GM18907 (cell line): ENCODE measurements around the gene ATP8B4.

Experiments
- ATAC-seq: cut with Tn5 transposase; IDR thresholded peaks from one replicate; pipeline ENCODE4 v1.9.1; 2021; ENCODE audit warnings: mild to moderate bottlenecking, moderate library complexity; ENCODE audit not compliant: unreplicated experiment

The ATP8B4 gene

DNA sequence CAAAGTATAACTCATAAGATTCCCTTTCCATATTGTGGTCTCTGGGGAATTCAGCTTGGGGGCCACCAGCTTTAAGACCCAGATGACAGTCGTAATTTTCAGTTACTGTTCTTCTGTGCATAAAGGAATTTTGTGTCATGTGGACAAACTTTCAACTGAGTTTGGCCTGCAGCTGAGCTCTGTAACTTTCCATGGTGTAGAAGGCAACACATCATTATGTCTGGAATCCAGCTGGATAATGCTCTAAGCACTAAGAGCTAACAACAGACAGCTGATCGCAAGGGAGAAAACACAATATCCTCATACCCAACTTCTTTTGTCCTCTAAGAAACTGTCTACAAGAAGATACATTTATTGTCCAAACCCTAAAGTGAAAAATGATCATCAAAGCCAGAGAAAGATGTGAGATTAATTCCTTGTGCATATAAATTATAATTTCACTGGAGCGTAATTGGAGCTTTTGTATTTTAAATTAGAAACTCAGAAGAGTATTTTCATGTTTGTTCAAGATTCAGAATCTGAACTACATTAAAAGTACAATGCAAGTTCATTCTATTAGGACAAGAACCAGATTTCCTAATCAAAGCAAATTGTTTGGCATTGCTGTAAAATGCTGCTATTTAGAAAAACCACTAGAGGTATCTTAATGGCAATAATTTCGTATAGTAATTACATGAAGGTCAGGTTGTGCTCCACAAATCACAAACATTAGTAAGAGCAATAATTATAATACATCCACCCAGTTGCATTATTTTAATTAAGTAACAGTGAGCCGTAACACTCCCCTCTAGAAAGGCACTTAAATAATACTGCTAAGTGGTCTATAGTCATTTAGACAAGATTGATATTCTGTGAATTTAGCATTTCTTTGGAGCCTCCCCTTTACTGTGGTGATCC, 218.8 kb downstream of the ATP8B4 start:
- ATAC-seq: no peak

DNA sequence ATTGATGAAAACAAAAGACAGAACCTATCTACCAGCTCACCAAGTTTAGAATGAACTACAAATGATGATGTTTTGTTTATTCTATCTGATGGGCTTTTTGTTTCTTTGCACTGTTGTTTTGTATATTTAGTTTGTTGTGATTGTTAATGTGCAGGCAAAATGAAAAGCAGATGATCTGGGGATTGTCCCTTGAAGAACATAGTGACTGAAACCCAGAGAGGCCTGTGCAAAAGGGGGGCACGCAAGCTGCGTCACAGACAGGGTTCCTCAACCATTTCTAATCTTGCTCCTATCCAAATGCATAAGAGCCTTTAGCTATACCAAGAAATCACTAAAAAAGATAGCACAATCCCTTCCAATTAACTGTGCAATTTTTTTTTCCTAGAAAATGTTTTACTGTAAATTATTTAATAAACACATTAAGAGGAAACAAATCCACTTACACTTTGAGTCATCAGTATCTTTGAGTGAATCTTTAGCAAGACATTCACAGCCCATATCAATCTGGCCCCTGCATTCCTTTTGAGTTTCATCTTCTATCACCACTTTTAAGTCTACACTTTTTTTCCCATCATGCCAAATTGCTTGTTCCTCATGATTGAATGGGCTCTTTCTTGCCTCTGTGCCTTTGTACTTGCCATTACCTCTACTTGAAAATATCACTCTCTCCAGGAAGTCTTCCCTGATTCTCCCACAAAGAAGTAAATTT, 220.3 kb downstream of the ATP8B4 start:
- ATAC-seq: no peak

DNA sequence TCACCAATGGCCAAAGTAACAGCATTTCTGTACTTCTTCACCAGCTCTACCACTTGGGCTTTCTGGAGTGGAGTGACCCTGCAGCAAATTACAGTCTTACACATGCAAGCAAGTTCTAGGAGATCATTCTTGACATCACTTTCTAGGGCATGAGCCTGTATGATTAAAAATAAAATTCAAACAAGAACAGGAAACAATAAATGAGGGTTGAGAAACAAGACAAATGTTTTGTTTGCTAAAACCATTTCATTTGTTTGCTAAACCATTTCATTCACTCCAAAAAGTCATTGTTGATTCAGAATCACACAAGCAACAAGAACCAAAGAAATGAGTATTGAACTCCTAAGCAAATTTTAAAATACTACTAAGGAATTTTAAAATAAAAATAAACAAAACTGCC, 220.9 kb downstream of the ATP8B4 start:
- ATAC-seq: no peak

DNA sequence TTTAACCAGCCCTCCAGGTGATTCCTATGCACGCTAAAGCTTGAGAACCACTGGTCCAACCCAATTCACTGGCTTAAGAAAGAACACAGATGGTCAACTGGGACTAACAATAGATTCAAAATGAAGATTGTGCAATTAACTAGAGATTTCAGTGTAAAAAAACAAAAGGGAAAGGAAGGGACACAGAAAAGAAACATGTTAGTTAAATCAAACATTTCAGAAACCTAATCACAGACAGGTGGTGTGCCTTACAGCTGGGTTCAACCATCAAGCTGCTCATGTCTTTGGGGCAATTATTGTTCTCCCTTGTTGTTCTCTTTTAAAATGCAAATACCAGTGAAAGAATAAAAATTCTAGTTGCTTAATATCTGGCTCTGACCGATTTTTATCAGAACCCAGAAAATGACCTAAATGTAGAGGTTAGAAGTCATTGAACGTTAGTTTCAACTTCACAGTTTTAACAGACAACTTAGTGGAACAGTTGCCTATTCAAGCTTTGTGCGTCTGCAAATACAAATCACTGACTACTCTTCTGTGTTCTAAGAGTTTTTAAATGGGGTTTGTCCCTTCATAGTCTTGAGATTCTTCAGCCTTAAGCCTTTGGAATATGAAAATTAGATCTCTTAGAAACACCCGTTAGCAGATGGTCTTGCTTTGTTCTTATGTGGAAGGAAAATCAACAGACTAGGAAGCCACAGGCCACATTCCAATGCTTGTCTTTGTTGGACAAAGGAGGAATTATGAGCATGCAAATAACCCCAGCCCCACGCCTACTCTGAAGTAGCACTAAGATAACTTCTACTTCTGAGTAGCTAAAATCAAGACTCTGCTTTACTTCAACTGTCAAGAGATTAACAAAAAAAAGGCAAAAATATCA, 223.4 kb downstream of the ATP8B4 start:
- no peak for ATAC-seq

DNA sequence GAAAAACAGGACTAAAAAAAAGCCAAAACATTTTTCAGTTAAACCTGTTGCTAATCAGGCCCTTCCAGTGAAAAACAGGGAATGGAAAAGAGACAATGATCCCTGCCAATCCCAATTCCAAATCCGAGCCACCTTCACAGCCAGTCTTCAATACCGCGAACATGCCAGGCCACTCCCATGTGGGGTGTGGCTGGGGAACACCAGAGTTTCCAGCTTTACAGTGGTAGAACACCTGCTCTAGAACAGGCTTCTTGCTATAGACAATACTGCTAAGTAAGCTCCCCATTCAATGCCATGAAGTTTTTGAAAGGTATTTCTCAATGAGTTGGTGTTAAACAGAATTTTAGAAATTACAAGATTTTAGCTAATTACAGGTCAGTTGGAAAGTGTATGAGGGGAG, 228.3 kb downstream of the ATP8B4 start:
- no peak for ATAC-seq

DNA sequence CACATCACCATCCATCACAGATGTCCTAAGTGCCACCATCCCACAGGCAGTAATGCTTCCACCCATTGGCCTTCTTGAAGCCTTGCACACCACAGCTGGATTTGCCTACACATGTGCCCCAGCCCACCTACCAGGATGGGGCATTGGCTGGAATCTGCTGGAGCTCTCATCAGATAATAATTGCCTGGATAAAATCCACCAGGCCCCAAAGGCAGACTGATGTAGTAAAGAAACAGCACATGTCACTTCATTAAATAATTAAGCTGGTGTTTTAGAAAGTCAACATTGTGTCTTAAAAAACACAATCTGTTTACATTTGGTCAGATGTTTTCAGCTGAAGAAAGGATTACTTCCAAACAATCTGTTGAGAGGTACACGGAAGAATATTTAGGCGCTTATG, 229.5 kb downstream of the ATP8B4 start:
- ATAC-seq: no peak

DNA sequence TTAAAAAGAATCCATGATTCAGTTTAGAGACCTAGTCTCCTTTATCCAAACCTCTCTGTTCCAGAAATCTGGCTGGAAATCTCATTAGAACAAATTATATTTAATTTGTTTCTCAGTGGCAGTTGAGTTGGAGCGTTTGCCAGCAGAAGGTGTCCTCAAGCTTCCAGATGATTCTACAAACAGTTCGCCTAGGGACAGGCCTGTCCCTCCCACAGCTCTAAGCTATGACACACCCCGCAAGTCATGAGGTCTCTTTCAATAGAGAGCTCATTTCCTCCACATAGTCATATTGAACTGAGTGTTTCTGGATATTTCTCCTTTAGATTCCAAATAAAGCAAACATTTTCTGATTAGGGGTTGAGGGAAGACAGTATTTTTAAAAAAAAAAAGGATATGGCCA, 230.3 kb downstream of the ATP8B4 start:
- ATAC-seq: no peak

DNA sequence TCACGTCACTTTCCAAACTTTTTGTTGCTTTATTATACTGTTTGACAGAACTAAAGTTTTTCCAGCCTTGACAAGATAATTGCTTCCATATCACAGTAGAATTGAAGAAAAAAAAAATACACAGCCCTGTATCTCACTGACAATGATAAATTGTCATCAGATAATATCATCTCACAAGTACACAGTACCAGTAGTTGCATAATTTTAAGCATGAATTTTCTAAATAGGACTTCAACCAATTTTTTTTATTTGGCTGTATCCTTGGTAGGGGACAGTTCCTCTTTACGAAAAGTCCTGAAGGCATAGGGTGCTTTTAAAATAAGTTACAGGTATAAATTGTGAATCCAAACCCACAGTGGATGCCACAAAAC, 230.7 kb downstream of the ATP8B4 start:
- ATAC-seq: no peak

DNA sequence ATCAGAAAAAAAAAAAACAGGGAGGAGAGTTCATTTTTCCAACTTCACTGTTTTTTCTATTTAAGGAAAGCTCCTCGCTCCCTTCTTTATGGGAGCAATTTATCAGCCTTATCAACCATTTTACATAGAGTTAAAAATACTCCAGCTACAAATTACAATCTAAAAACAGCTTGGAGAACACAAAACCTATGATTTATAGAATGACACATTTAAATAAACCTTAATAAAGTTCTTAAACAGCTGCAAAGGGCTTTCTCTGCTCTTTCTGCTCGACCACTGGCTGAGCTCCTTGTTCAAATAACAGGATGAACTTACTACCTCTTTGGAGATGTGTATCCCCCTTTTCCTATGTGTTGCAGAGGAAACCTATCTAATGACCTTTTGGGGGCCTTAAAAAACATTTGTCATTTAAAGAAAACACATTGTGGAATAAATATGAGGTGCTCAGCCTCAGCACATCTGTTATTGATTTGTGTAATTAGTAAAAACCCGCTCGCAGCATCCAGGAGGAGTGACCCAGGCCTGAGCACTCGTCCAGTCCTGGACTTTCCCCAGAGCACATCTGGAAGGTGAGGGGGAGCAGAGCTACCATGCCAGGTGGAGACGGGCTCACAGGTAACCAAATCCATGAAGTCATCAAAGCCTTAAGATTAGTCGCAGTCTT, 231.2 kb downstream of the ATP8B4 start:
- ATAC-seq: no peak

DNA sequence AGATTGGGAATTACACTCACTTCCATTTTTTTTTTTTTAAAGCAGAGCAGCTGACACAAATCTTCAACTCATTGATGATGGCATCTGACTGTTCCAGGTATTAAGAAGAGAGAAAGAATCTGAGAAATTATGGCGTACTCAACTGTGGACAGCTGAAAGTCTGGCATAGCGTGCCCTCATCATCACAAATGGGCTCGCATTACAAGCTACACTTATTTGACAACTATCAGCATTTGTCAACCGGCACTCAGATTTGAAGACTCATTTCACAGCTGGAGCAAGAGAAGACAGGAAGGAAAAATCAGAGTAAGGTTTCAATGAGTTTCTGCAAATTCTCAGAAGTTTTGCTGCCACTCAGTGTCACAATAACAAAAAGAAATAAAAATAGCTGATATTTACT, 235.9 kb downstream of the ATP8B4 start:
- ATAC-seq: no peak

DNA sequence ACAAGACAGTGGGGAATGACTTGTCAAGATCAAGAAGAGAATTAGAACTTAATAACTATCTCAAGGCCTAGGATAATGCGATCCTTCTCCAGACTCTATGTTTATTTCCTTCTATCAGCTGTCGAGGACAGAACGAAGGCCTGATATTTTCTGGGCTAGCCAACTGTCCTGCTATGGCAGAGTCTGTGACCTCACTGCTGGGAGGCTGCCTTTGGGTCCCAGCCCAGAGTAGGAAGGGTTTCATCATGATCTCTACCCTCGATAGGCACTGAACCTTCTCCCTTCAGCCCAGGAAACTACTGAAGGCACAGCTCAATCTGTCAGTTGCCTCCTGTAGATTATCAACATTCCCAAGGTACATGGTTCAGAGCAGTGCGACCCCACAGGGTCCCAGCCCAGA, 237.2 kb downstream of the ATP8B4 start:
- no peak for ATAC-seq

DNA sequence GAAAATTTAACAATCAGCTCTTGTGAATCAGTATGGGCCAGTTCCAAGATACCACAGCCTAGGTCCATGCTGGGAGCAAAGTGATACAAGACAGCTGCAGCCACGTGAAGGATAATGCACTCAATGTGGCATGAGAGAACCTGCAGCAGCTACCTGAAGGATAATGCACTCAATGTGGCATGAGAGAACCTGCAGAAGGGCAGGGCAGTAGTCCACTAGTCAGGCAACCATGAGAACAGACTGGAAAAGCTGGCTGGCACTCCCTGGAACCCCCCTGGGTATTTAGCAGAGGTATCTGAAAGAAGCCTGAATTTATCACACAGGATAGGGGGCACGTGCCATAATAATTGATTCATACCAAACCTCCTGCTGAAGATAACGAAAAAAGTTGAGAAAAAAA, 237.6 kb downstream of the ATP8B4 start:
- no peak for ATAC-seq

DNA sequence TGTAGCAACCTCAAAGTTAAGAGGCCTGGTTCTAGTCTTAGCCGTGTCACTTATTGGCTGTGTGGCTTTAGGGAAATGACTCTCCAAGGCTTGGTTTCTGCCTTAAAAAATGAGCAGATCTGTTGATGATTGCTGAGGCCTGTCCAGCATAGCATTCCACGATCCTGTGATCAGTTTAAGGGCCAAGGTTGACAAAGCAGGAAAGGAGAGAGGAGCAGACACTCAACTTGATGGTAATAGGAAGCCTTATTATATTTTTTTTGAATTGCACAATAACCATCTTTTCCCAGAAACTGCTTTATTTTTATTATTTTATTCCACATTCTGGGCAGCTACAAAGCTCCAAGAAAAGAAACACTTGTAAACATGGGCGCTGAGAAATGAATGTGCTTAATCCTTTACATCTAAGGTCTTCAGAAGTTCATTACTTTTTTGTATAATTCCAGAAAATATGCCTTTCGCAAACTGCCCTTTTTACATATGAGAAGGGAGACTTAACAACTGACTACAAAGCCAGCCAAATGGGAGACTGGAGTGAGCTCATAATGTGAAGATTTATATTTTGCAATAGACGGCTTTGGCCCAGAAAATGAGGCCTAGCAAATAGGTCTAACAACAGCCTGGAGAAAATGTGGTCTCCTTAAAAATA, 241.0 kb downstream of the ATP8B4 start:
- no peak for ATAC-seq

DNA sequence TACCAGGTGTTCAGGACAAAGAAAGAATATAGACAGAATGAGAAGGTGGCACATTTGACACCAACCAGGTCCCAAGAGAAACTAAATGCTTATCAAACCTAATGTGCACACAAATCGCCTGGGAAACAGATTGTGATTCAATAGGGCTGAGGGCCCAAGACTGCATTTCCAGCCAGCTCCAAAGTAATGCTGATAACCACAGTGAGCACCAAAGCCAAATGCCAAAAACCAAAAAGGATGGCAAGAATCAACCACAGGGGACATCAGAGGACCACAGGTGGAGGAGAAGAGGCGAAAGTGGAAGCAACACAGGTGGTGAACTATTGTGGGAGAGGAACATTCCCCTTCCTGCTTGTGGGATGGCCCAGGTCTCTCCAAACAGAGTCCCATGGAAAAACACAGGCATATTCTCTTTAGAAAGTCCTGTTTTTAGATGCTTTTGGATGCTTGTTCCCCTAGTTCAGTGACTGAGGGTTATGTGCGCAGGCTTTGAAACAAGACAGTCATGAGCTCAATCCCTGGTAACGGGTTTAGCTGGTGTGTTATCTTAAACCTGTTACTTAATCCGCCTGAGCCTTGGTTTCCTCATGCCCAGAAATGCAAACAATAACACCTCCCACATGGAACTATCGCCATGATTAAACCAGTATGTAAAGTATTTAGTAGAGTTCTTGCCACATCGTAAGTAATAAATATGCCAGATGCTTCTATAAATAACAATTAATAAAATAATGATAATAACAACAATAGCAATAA, 241.7 kb downstream of the ATP8B4 start:
- ATAC-seq: no peak

DNA sequence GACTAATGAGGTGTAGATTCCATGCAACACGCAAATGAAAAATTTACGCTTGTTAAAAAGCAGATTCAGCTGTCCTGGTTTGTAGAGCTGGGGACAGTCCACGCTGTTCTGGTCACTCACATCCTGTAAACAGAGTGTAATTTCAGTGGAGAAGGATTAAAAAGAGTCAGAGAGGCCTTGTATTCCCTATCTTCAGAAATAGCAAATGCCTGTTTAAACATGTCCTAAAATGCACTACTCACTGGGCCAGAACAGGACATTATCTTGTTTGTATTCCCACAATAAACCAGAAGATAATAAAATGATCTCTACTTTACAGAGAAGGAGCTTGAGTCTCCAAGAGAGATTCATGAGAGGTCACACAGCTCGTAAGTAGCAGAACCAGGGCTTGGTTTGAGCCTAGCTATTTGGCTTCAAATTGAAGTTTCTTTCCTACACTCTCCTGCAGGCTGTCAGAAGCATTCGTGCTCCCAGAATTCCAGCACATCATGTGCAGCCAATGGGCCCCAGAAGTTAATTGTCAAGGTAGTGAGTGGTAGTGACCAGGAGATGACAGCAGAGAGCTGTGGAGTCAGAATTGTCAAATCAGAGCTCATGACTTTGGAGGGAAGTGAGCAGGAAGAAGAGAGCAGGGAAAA, 242.5 kb downstream of the ATP8B4 start:
- no peak for ATAC-seq

DNA sequence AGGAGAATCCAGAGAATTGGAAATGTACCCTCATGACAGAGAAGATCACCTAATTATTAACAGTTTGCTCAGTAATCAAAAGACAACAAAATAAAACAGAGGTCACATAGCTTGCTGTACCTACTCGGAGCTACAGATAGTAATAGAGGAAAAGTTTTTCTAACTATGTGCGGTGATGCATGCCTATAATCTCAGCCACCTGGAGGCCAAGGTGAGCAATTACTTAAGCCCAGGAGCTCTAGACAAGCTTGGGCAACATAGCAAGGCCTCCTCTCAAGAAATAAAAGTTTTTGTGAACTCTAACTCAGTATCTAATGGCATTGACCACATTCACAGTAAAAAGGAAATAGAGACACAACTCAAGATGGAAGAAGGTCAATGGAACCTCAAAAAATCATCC, 243.6 kb downstream of the ATP8B4 start:
- ATAC-seq: no peak

DNA sequence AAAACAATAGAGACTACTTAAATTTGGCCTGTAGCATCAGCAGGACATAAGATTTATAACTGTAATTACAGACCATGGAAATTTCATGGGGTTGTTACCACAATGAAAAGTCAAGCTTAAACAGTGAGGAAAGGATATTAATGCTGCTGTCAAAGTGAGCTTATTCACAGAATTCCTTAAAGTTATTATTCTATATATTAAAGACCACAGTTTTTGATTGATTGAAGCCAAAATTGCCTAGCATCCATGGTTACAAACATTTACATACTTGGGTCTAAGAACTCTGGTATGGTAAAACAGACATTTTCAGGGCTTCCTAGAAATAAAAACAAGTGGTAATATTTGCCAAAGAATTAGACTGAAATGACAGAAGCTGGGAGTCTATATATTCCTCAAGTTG, 248.6 kb downstream of the ATP8B4 start:
- ATAC-seq: no peak

DNA sequence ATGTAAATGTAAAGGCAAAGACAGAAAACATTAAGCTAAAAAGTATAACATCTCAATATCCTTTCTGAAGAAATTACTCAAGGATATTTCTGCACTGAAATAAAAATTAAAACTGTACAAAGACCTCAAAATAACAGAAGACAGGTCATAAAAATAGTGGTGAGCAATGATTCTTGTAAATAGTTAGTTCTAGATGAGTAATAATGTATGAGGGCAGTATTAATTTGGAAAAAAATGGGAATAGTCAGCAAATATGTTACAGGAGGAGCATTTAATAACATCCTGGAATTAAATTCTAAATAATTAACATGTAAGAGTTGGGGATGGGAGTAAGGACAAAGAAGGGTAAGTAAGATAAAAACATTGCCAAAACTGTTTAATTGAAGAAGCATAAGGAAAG, 250.7 kb downstream of the ATP8B4 start:
- ATAC-seq: no peak
